ENCODE measurements around the gene NMRK2.

The NMRK2 gene

DNA sequence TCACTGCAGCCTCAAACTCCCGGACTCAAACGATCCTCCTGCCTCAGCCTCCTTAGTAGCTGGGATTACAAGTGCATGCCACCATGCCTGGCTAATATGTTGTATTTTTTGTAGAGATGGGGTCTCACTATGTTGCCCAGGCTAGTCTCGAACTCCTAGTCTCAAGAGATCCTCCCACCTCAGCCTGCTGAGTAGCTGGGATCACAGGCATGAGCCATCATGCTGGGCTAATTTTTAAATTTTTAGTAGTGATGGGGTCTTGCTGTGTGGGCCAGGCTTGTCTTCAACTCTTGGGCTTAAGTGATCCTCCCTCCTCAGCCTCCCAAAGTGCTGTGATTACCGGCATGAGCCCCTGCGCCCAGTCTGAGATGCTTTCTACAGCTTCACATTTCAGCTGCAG, 37.1 kb upstream of the NMRK2 start:
- TF ChIP-seq, protein P1, sequence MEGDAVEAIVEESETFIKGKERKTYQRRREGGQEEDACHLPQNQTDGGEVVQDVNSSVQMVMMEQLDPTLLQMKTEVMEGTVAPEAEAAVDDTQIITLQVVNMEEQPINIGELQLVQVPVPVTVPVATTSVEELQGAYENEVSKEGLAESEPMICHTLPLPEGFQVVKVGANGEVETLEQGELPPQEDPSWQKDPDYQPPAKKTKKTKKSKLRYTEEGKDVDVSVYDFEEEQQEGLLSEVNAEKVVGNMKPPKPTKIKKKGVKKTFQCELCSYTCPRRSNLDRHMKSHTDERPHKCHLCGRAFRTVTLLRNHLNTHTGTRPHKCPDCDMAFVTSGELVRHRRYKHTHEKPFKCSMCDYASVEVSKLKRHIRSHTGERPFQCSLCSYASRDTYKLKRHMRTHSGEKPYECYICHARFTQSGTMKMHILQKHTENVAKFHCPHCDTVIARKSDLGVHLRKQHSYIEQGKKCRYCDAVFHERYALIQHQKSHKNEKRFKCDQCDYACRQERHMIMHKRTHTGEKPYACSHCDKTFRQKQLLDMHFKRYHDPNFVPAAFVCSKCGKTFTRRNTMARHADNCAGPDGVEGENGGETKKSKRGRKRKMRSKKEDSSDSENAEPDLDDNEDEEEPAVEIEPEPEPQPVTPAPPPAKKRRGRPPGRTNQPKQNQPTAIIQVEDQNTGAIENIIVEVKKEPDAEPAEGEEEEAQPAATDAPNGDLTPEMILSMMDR (IDR thresholded peaks at IDR 0.05; ENCODE audit: low read depth, low read length, poor library complexity, severe bottlenecking): no peak
- no peak for TF ChIP-seq EZH2phosphoT487 (IDR thresholded peaks at IDR 0.05; ENCODE audit: borderline replicate concordance, low read length)
- Histone ChIP-seq H3K9me3 (ENCODE audit: control insufficient read depth, insufficient read depth, low read length) (no peaks in the 10 kb centered on the region), H3K9me2 (replicated peaks; ENCODE audit: control insufficient read depth, low read length) (no peaks in the 10 kb centered on the region), H3K27ac (ENCODE audit: low read depth, low read length) (no peak overlapping the region), H3K4me2 (ENCODE audit: low read length) (no peak overlapping the region), H3K27me3 (ENCODE audit: control insufficient read depth, low read length) (no peaks in the 10 kb centered on the region), H3K4me3 (ENCODE audit: low read length) (no peak overlapping the region), H4K20me1 (ENCODE audit: control insufficient read depth, insufficient read depth, low read depth, low read length) (no peaks in the 10 kb centered on the region), H3K36me3 (ENCODE audit: control insufficient read depth, low read length) (no peaks in the 10 kb centered on the region), H3F3A (ENCODE audit: control insufficient read depth, insufficient read depth) (no peaks in the 10 kb centered on the region), H3K79me2 (ENCODE audit: control insufficient read depth, low read length) (no peaks in the 10 kb centered on the region), H3K4me1 (ENCODE audit: control insufficient read depth, low read length) (no peaks in the 10 kb centered on the region)

DNA sequence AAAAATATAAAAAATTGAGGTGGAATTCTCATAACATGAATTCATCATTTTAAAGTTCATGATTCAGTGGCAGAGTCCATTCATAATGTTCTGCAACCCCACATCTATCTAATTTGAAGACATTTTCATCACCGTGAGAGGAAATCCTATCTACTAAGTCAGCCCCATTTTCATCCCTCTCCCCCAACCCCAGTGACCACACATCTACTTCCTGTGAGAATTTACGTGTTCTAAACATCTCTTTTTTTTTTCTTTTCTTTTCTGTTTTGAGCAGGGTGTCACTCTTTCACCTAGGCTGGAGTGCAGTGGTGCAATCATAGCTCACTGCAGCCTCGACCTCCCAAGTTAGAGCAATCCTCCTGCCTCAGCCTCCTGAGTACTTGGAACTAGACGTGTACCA, 34.9 kb upstream of the NMRK2 start:
- H3K27me3 ChIP-seq (ENCODE audit: control insufficient read depth, low read length): no peaks in the 10 kb centered on the region
- no peaks in the 10 kb centered on the region for H3K4me1 ChIP-seq (ENCODE audit: control insufficient read depth, low read length)
- no peak overlapping the region for H3K27ac ChIP-seq (ENCODE audit: low read depth, low read length)
- H3K9me3 ChIP-seq (ENCODE audit: control insufficient read depth, insufficient read depth, low read length): no peaks in the 10 kb centered on the region
- H3F3A ChIP-seq (ENCODE audit: control insufficient read depth, insufficient read depth): no peaks in the 10 kb centered on the region
- H3K4me3 ChIP-seq (ENCODE audit: low read length): no peak overlapping the region
- TF ChIP-seq, protein P1 (IDR thresholded peaks at IDR 0.05; ENCODE audit: low read depth, low read length, poor library complexity, severe bottlenecking): no peak
- no peak for TF ChIP-seq EZH2phosphoT487 (IDR thresholded peaks at IDR 0.05; ENCODE audit: borderline replicate concordance, low read length)
- no peak overlapping the region for H3K4me2 ChIP-seq (ENCODE audit: low read length)
- no peaks in the 10 kb centered on the region for H3K9me2 ChIP-seq (replicated peaks; ENCODE audit: control insufficient read depth, low read length)
- H4K20me1 ChIP-seq (ENCODE audit: control insufficient read depth, insufficient read depth, low read depth, low read length): no peaks in the 10 kb centered on the region
- H3K36me3 ChIP-seq (ENCODE audit: control insufficient read depth, low read length): no peaks in the 10 kb centered on the region
- H3K79me2 ChIP-seq (ENCODE audit: control insufficient read depth, low read length): no peaks in the 10 kb centered on the region

DNA sequence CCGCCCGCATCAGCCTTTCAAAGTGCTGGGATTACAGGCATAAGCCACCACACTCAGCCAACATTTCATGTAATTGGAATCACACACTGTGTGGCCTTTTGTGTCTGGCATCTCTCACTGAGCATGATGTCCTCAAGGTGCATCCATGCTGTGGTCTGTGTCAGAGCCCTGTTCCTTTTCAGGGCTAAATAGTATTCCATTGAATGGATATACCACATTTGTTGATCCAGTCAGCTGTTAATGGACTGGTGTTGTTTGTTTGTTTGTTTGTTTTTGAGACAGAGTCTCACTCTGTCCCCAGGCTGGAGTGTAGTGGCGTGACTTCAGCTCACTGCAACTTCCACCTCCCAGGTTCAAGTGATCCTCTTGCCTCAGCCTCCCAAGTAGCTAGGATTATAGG, 34.4 kb upstream of the NMRK2 start:
- no peak overlapping the region for H3K4me3 ChIP-seq (ENCODE audit: low read length)
- no peaks in the 10 kb centered on the region for H3K4me1 ChIP-seq (ENCODE audit: control insufficient read depth, low read length)
- H3K9me2 ChIP-seq (replicated peaks; ENCODE audit: control insufficient read depth, low read length): no peaks in the 10 kb centered on the region
- H3K27ac ChIP-seq (ENCODE audit: low read depth, low read length): no peak overlapping the region
- TF ChIP-seq, protein P1 (IDR thresholded peaks at IDR 0.05; ENCODE audit: low read depth, low read length, poor library complexity, severe bottlenecking): no peak
- TF ChIP-seq EZH2phosphoT487 (IDR thresholded peaks at IDR 0.05; ENCODE audit: borderline replicate concordance, low read length): no peak
- H3K79me2 ChIP-seq (ENCODE audit: control insufficient read depth, low read length): no peaks in the 10 kb centered on the region
- no peaks in the 10 kb centered on the region for H3K27me3 ChIP-seq (ENCODE audit: control insufficient read depth, low read length)
- H4K20me1 ChIP-seq (ENCODE audit: control insufficient read depth, insufficient read depth, low read depth, low read length): no peaks in the 10 kb centered on the region
- no peaks in the 10 kb centered on the region for H3K36me3 ChIP-seq (ENCODE audit: control insufficient read depth, low read length)
- H3F3A ChIP-seq (ENCODE audit: control insufficient read depth, insufficient read depth): no peaks in the 10 kb centered on the region
- H3K9me3 ChIP-seq (ENCODE audit: control insufficient read depth, insufficient read depth, low read length): no peaks in the 10 kb centered on the region
- H3K4me2 ChIP-seq (ENCODE audit: low read length): no peak overlapping the region

Measured in DOHH2 (cell line).